SK-N-SH (cell line): ENCODE data around the gene ANKS4B. TPM values are rescaled to one million over a fixed set of nuclear protein-coding genes. Genes with fewer than 3 reads are reported as not detected.
"Not testable (repeated sequence)": the region's sequence is repeated elsewhere in the genome, so short reads cannot be mapped to it uniquely, and the experiment has no call there.

ENCODE experiments used
- CTCF ChIA-PET: fragments of 300-600, 350-600 bp; formaldehyde crosslinking; extraction: SDS; loops from one replicate; lab custom pipeline; 2021; lab: Yijun Ruan, JAX
- POLR2A ChIA-PET: fragments of 350-600 bp; sonication (Branson Sonifier 250); formaldehyde crosslinking; extraction: SDS; loops from one replicate; lab custom pipeline; 2020; ENCODE audit warnings: antibody characterized with exemption, inconsistent platforms; lab: Yijun Ruan, JAX
- DNase-seq: peaks from one replicate; pipeline ENCODE4 v3.0.0; 2012
- H2AFZ ChIP-seq: fragments of 200-600 bp; sonication (generic); 2 replicates; pipeline ENCODE4 v1.8.1; 2016; ENCODE audit warnings: antibody characterized with exemption, mild to moderate bottlenecking, low read depth
- H3F3A ChIP-seq: fragments of 200-600 bp; sonication (generic); replicated peaks from 2 replicates; pipeline ENCODE3; 2016; ENCODE audit warnings: antibody characterized with exemption, mild to moderate bottlenecking; ENCODE audit not compliant: insufficient read depth
- H3K27ac ChIP-seq, 2 experiments: fragments of 200-500 bp in 1 of 2; fragments of 200-600 bp in 1 of 2; sonication (Bioruptor generic) in 1 of 2; sonication (generic), shearing (Covaris generic) in 1 of 2; 2 replicates each; pipeline versions ENCODE4 v1.5.1 to v1.6.1; 2014 to 2016; ENCODE audit warnings: low read depth in 2 of 2, inconsistent platforms in 1 of 2, low read length in 1 of 2, mild to moderate bottlenecking in 1 of 2, mixed read lengths in 1 of 2
- H3K27me3 ChIP-seq: fragments of 200-600 bp; sonication (generic), shearing (Covaris generic); 2 replicates; pipeline ENCODE4 v1.6.1; 2016; ENCODE audit warnings: mixed run types; ENCODE audit not compliant: insufficient read depth
- H3K36me3 ChIP-seq, 2 experiments: fragments of 200-500 bp in 1 of 2; fragments of 200-600 bp in 1 of 2; sonication (Bioruptor generic) in 1 of 2; sonication (generic) in 1 of 2; replicated peaks in 1 of 2; 2 replicates each; pipeline versions ENCODE3 to v1.5.1; 2014 to 2016; ENCODE audit warnings: low read length in 1 of 2, mild to moderate bottlenecking in 1 of 2; ENCODE audit not compliant: insufficient read depth in 2 of 2, control insufficient read depth in 1 of 2
- H3K4me1 ChIP-seq, 2 experiments: fragments of 200-500 bp in 1 of 2; fragments of 200-600 bp in 1 of 2; sonication (Bioruptor generic) in 1 of 2; sonication (generic), shearing (Covaris generic) in 1 of 2; 2 replicates each; pipeline versions ENCODE4 v1.5.1 to v1.6.1; 2014 to 2016; ENCODE audit warnings: low read depth in 1 of 2, low read length in 1 of 2, mixed run types in 1 of 2; ENCODE audit not compliant: insufficient read depth in 2 of 2, control insufficient read depth in 1 of 2
- H3K4me2 ChIP-seq: fragments of 200-600 bp; sonication (generic), shearing (Covaris generic); 2 replicates; pipeline ENCODE4 v1.6.1; 2017; ENCODE audit warnings: mixed run types
- H3K4me3 ChIP-seq, 2 experiments: fragments of 200-500 bp in 1 of 2; fragments of 200-600 bp in 1 of 2; sonication (Bioruptor generic) in 1 of 2; sonication (generic), shearing (Covaris generic) in 1 of 2; 2 replicates each; pipeline versions ENCODE4 v1.5.1 to v1.8.1; 2014 to 2016; ENCODE audit warnings: low read depth in 2 of 2, inconsistent platforms in 1 of 2, low read length in 1 of 2, mild to moderate bottlenecking in 1 of 2, mixed read lengths in 1 of 2, moderate library complexity in 1 of 2
- H3K79me2 ChIP-seq: fragments of 200-600 bp; sonication (generic); 2 replicates; pipeline ENCODE4 v1.8.1; 2017; ENCODE audit warnings: mild to moderate bottlenecking; ENCODE audit not compliant: insufficient read depth
- H3K9ac ChIP-seq: fragments of 200-600 bp; sonication (generic); 2 replicates; pipeline ENCODE4 v1.6.1; 2017; ENCODE audit warnings: mixed run types
- H3K9me2 ChIP-seq: fragments of 200-600 bp; sonication (generic); 2 replicates; pipeline ENCODE4 v1.6.1; 2017; ENCODE audit warnings: mixed run types
- H3K9me3 ChIP-seq: fragments of 200-600 bp; sonication (generic); 2 replicates; pipeline ENCODE4 v1.6.1; 2017; ENCODE audit warnings: mixed run types, mild to moderate bottlenecking, moderate library complexity
- H4K20me1 ChIP-seq: fragments of 200-600 bp; sonication (generic); 2 replicates; pipeline ENCODE4 v1.6.1; 2017; ENCODE audit warnings: mild to moderate bottlenecking, mixed run types; ENCODE audit not compliant: insufficient read depth
- CHD2 ChIP-seq: fragments of 150-350 bp; IDR thresholded peaks from 2 replicates; pipeline ENCODE4 v1.6.1; 2018; ENCODE audit warnings: low read length; ENCODE audit not compliant: partially characterized antibody
- EP300 ChIP-seq, 2 experiments: IDR thresholded peaks; 2 replicates each; pipeline versions ENCODE4 v1.4.0 to v1.6.1; 2012; ENCODE audit warnings: borderline replicate concordance in 1 of 2, low read depth in 1 of 2, low read length in 1 of 2
- EZH2phosphoT487 ChIP-seq: fragments of 200-600 bp; sonication (generic); IDR thresholded peaks from 2 replicates; pipeline ENCODE4 v1.6.1; 2017; ENCODE audit warnings: low read depth, mixed run types, mild to moderate bottlenecking, antibody characterized with exemption, moderate library complexity, borderline replicate concordance
- FOXJ3 ChIP-seq: sonication (generic); formaldehyde crosslinking; IDR thresholded peaks from 2 replicates; pipeline ENCODE4 v1.5.1; 2020; ENCODE audit warnings: mild to moderate bottlenecking, missing genetic modification reagents
- GABPA ChIP-seq: IDR thresholded peaks from 2 replicates; pipeline ENCODE4 v1.4.0; 2012; ENCODE audit warnings: low read depth, mild to moderate bottlenecking
- PBX3 ChIP-seq: IDR thresholded peaks from 2 replicates; pipeline ENCODE4; 2012
- RAD21 ChIP-seq: IDR thresholded peaks from 2 replicates; pipeline ENCODE4 v1.6.1; 2012; ENCODE audit warnings: mild to moderate bottlenecking, low read length
- RFX5 ChIP-seq: IDR thresholded peaks from 2 replicates; pipeline ENCODE4 v1.6.1; 2012; ENCODE audit warnings: mild to moderate bottlenecking, improper control_type of control experiment, low read length
- SIN3A ChIP-seq: IDR thresholded peaks from 2 replicates; pipeline ENCODE4 v1.6.1; 2012; ENCODE audit warnings: low read depth, mild to moderate bottlenecking, low read length, moderate library complexity, borderline replicate concordance
- TAF1 ChIP-seq: IDR thresholded peaks from 2 replicates; pipeline ENCODE4 v1.6.1; 2012; ENCODE audit warnings: low read depth, mild to moderate bottlenecking, low read length, moderate library complexity, borderline replicate concordance
- TCF12 ChIP-seq: IDR thresholded peaks from 2 replicates; pipeline ENCODE4 v1.4.0; 2012
- TEAD4 ChIP-seq: IDR thresholded peaks from 2 replicates; pipeline ENCODE4 v1.4.0; 2012; ENCODE audit warnings: mild to moderate bottlenecking, borderline replicate concordance; ENCODE audit not compliant: insufficient read depth
- USF1 ChIP-seq: IDR thresholded peaks from 2 replicates; pipeline ENCODE4 v1.4.0; 2012; ENCODE audit warnings: low read depth, borderline replicate concordance
- WGBS: methylation state at CpG from one replicate; pipeline ENCODE4 v1.1.6; 2017; ENCODE audit warnings: low lambda C conversion rate; 5-methylcytosine and 5-hydroxymethylcytosine counted together
- polyA plus RNA-seq, 3 experiments: library from polyadenylated mRNA; depleted of rRNA; stranded (reverse); fragments of >200 nt; gene quantifications; 2 replicates each; pipeline ENCODE4 v1.2.3, GENCODE V29; 2012

Gene ANKS4B
- polyA plus RNA-seq, 1 of the 3 experiments (the other 2 are of a cell fraction), result not detected

DNA sequence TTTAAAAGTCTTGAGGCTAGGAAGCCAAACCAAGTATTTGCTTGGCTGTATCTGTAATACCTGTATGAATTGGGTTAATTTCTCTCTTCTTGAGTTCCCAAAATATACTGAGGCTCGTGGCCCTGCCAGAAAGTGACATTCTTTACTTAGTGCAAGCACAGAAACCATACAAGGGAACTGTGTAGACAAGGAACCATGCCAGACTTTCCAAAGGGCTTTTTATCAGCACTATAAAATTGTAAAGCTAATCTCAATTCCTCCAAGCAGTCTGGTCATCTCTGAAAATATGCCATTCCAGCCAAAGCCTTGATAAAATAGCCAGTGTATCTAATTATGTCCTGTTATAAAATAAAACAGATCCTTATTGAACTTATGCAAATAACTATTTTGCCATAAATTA, 51.8 kb downstream of the ANKS4B start:
- WGBS, result 25% methylated on average over 1 of the region's 1 CpG
- ChIA-PET CTCF (interaction anchor here (0.7 to 1.7 kb wide), 7 partner anchors 8 to 129 kb away, joined by 3 to 12 read pairs (median 5); no protein-coding TSS in a partner anchor), POLR2A (no interaction called here)
- Histone ChIP-seq H4K20me1 (no peaks in the 10 kb centered on the region), H3K4me3 (no peak overlapping the region), H3K27ac (no peak overlapping the region), H3K79me2 (no peaks in the 10 kb centered on the region), H3K9me3 (no peaks in the 10 kb centered on the region), H3K36me3 (no peaks in the 10 kb centered on the region), H3K4me1 (no peaks in the 10 kb centered on the region), H3F3A (no peaks in the 10 kb centered on the region), H3K9ac (no peak overlapping the region), H3K27me3 (peaks cover 18% of the 10 kb centered on the region; the same call in 1 of the 2 replicates), H3K4me2 (no peak overlapping the region), H3K9me2 (no peaks in the 10 kb centered on the region), H2AFZ (no peak overlapping the region)
- no peak for TF ChIP-seq FOXJ3
- no peak for TF ChIP-seq GABPA
- TF ChIP-seq SIN3A, result no peak
- TF ChIP-seq RAD21, result no peak
- TF ChIP-seq EZH2phosphoT487, result no peak
- no peak for TF ChIP-seq EP300 (IDR thresholded peaks at IDR 0.05; ENCODE audit: borderline replicate concordance in 1 of 2, low read depth in 1 of 2, low read length in 1 of 2)
- TF ChIP-seq PBX3, result no peak
- TF ChIP-seq CHD2, result no peak
- TF ChIP-seq RFX5, result no peak
- no peak for TF ChIP-seq TEAD4
- TF ChIP-seq TCF12, result no peak
- no peak for TF ChIP-seq USF1
- TF ChIP-seq TAF1, result no peak
- DNase-seq, result no peak

- H3K4me2 ChIP-seq, H3K9me2 ChIP-seq, H3K27ac ChIP-seq, H3K4me1 ChIP-seq, H3K9me3 ChIP-seq, H3K4me3 ChIP-seq, DNase-seq, H2AFZ ChIP-seq, H3K9ac ChIP-seq, H3F3A ChIP-seq, H3K79me2 ChIP-seq, H4K20me1 ChIP-seq, H3K36me3 ChIP-seq, POLR2A ChIA-PET, H3K27me3 ChIP-seq: not testable (repeated sequence)
- 94% methylated on average over 3 of the region's 3 CpGs for WGBS
- CTCF ChIA-PET, result interaction anchor here (1.4 to 3.7 kb wide), 2 partner anchors 11 to 12 kb away, joined by 5 to 22 read pairs; partner anchors contain the start of gene CRYM
Observed at GRCh38 chr16:21289789-21290188, 56.3 kb downstream of the ANKS4B start.
